Hypothalamus (tissue), 51 donors: ENCODE data around the gene TRMU.
"Not testable (repeated sequence)": the region's sequence is repeated elsewhere in the genome, so short reads cannot be mapped to it uniquely, and the experiment has no call there.

Experiments used
- DNase-seq, 51 donors: peaks; one replicate each; lab custom pipeline; 2025; lab: John Stamatoyannopoulos, UW

TRMU gene

GRCh38 chr22:46380581-46380980 is 45.1 kb downstream of the TRMU start:
- no peak for DNase-seq

DNA sequence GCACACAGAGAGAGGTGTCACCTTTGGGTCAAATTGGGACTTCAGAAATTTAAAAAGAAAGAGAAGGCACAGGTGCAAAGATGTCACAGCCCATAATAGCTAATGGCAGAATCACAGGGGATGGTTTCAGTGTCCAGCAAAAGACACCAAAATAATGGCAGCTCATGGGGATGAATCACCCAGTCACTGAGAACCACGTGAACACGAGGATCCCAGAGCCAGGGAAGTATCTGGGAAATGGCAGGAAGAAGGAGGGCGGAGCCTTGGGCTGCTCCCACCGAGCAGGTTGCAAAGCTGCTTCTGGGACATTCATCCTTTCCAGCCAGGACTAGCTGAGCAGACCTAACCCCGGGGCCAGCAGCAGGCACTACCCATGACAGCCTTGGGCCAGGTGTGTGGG is 45.6 kb downstream of the TRMU start:
- DNase-seq, result no peak

DNA sequence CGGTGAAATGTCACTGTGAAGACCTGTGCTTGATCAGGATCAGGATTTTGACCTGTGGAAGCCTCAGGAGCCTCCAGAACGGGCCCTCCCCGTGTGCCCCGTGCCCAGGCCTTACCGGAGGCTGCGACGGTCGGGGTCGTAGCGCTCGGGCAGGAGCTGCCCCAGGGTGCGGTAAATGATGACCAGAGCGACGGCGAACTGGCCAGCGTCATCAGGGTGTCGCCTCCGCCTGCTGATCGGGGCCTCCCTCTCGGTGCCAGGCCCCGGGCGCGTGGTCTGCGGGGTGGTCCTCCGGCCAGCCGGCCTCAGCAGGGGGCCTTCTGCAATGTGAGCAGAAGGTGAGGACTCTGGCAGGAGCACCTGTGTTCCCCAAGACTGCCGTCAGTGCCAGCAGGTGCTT is 46.2 kb downstream of the TRMU start:
- DNase-seq, result no peak

DNA sequence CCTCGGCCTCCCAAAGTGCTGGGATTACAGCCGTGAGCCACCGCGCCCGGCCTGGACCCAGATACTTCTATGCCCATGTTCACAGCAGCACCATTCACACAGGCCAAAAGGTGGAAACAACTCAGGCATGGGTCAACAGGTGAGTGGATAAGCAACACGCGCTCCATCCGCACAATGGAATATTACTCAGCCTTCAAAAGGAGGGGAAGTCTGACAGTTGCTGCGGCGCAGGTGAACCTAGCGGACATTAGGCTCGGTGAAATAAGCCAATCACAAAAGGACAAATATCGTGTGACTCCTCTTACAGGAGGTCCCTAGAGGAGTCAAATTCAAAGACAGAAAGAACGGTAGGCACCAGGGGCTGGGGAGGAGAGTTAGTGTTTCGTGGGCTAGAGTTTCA is 47.0 kb downstream of the TRMU start:
- DNase-seq, result no peak

DNA sequence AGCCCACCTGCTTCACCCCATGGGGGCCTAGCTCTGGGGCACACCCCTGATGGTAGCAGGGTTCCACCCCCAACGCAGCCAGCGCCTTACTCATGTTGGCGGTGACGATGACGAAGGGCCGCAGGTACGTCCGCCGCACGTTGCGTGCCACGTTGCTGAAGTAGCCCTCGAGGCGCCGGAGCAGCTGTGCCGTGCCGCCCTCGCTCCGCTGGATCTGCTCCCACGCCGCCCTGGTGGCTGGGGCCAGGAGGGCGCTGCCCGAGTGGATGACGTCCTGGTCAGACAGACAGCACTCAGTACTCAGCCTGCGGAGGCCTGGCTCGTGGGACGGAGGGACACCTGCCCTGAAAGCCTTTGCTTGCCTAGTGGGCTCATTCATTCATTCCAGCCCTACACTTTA is 50.8 kb downstream of the TRMU start:
- no peak for DNase-seq

DNA sequence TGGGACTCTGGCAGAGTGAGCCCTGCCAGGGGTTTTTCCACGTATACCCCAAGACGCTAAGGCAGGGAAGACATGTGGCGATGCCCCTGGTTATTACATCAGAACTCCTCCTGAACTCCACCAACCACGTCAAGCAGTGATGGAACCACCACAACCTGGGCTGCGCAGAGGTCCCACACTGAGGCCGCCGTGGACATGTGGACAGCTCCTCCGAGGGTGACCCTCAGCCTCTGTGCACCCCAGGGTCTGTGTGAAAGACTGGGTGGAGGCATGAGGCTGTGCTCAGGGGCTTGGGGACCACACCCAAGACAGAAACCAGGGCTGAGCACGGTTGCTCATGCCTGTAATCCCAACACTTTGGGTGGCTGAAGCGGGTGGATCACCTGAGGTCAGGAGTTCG is 52.2 kb downstream of the TRMU start:
- DNase-seq, result no peak

DNA sequence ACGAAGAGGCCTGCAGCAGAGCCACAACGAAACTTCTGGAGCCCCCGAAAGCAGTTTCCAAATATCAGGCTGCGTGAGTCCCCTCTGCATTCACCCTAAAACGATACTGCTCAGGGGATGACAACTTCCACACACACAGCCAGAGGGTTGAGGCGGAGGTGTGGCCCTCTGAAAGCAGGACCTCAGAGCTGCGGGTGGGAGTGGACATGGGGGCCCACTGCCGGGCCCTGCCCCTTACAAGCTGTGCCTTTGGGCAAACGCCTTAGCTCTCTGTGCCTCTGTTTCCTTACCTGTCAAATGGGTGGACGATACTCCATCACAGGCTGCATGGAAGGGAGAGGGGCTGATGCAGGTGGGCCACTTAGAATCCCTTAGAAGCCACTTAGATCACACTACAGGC is 53.1 kb downstream of the TRMU start:
- no peak for DNase-seq

GRCh38 chr22:46389081-46389480 is 53.6 kb downstream of the TRMU start:
- no peak for DNase-seq

- no peak for DNase-seq
These were observed 54.7 kb downstream of the TRMU start for GRCh38 chr22:46390105-46390651.

GRCh38 chr22:46390652-46391301 is 55.3 kb downstream of the TRMU start:
- DNase-seq, result peak in 5 of 51 donors; percentile 3 to 27 (median 16)

DNA sequence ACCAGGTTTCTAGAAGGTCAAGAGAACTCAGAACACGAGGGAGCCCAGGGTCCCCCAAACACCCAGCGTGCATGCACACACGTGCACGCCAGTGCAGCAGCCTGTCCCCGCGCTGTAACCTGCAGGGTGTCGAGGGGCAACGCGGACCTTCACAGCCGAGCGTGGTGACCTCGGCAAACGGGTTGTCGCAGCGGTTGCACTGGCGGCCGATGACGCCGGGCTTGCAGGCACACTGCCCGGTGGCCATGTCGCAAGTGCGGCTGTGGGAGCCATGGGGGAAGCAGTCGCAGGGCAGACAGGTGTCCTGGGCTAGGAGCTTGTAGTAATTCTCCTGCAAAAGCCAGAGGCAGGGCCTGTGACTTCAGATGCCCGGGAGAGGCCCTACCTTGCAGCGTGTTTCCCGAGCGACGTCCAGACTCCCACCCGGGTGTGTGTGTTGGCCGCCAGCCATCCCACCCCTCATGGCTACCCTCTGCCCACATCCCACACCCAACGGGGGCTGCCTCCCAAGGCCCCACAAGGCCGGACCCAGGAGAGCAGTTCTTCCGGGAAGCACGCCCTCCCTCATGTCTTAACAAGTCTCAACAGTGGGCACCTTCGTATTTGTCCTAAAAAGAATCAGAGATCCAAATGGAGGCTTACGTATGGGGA is 56.1 kb downstream of the TRMU start:
- DNase-seq, result no peak

DNA sequence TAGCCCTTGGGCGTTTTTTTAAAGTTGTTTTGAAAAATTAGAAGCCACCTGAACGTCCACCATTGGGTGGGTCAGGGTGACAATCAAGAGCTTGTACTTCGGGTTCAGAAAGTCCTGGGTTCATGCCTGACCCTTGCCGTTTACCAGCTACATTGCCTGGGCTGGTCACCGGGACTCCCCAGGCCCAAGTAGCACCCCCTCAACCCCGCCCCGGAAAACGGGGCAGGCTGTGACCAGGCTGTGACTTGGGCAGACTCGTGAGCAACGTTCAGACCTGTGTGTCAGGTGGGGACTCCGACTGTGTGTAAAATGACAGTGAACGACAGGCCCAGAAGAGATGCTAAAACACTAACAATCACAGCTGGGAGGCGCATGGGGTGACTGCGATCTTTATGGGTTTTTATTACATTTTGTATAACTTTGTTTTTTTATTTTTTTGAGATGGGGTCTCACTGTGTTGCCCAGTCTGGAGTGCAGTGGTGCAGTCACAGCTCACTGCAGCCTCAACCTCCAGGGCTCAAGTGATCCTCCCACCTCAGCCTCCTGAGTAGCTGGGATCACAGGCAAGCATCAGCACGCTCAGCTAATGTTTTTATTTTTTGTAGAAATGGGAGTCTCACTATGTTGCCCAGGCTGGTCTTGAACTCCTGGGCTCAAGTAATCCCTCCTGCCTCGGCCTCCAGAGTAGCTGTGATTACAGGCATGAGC is 56.8 kb downstream of the TRMU start:
- DNase-seq, result no peak

GRCh38 chr22:46393873-46394272 is 58.4 kb downstream of the TRMU start:
- DNase-seq, result no peak

DNA sequence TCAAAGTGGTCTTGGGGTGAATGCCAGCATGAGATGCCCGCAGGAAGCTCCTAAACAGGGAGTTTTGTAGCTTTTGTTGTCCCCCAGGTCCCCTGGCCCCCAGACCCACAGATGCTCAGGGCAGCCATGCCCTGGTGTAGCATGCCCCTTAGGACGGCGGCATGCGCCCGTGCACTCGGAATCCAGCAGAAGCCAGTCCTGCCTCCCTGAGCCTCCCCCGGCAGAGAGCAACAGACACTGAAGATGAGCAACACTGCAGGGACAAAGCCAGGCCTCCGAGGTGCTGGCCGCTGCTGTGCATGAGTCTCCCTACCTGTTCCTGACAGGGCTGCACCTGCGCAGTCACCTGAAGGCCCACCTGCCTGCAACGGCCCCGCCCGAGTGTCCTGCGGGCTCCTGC is 59.1 kb downstream of the TRMU start:
- DNase-seq, result no peak

GRCh38 chr22:46395145-46395544 is 59.6 kb downstream of the TRMU start:
- DNase-seq, result no peak

- not testable (repeated sequence) for DNase-seq
These were observed 61.5 kb downstream of the TRMU start for GRCh38 chr22:46397049-46397448.

DNA sequence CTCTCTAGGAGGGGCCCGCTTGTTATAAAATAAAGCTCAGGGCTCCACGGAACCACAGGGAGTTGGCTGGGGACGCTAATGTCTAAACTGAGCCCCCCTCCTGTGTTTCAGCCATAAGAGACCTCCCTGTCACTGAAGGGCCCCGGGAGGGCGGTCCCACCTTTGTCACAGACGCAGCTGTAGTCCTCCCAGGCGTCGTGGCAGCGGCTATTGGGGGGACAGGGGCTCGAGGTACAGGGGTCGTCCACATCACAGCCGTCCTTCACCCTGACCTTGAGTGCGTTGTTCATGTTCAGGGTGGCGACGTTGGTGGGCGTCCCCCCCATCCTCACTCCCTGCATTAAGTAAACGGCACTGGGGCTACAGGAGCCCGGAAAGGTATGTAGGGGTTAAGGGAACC is 62.0 kb downstream of the TRMU start:
- no peak for DNase-seq

DNA sequence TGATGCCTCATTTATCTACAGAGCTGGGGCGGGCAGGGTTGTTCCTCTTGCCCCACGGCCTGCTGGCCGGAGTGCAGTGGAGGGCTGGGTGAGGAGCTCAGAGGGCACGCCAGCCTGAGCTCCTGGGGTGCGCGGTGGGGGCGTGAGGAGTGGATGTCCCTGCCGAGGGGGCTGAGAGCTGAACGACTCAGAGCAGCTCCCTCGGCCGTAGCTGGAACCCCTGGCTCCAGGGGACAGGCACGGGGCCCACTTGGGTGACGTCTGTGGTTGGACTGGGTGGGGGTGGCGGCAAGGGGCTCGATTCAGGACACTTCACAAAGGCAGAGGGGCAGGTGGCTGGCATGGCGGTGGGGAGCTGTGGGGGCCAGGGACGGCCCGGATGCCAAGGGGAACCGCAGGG is 62.4 kb downstream of the TRMU start:
- DNase-seq, result no peak

GRCh38 chr22:46399251-46400024 is 63.9 kb downstream of the TRMU start:
- DNase-seq, result no peak

- no peak for DNase-seq
These were observed 65.9 kb downstream of the TRMU start for GRCh38 chr22:46401370-46401769.

GRCh38 chr22:46402505-46402904 is 67.0 kb downstream of the TRMU start:
- no peak for DNase-seq
